Smooth muscle cell (in vitro differentiated cells): ENCODE measurements around the gene ASB6. TPM values are rescaled to one million over a fixed set of nuclear protein-coding genes. Genes with fewer than 3 reads are reported as not detected.

Experiments
- DNase-seq: peaks from one replicate; lab custom pipeline; 2025; ENCODE audit not compliant: unreplicated experiment; lab: John Stamatoyannopoulos, UW
- H2AFZ ChIP-seq: fragments of 200-600 bp; sonication (generic); 2 replicates; pipeline ENCODE4 v1.6.0; 2016; ENCODE audit warnings: antibody characterized with exemption, low read depth, mild to moderate bottlenecking
- H3F3A ChIP-seq: fragments of 200-600 bp; sonication (generic); 2 replicates; pipeline ENCODE4 v1.6.0; 2017; ENCODE audit warnings: antibody characterized with exemption, low read depth
- H3K27ac ChIP-seq: fragments of 200-600 bp; sonication (generic); 2 replicates; pipeline ENCODE4 v1.5.1; 2016; ENCODE audit warnings: low read depth, mild to moderate bottlenecking
- H3K27me3 ChIP-seq: fragments of 200-600 bp; sonication (generic); 2 replicates; pipeline ENCODE4 v1.6.1; 2016; ENCODE audit warnings: low read depth, mild to moderate bottlenecking
- H3K36me3 ChIP-seq: fragments of 200-600 bp; sonication (generic); 2 replicates; pipeline ENCODE4 v1.5.1; 2016; ENCODE audit warnings: low read depth
- H3K4me1 ChIP-seq: fragments of 200-600 bp; sonication (generic); 2 replicates; pipeline ENCODE4 v1.5.1; 2016; ENCODE audit warnings: low read depth
- H3K4me2 ChIP-seq: fragments of 200-600 bp; sonication (generic); 2 replicates; pipeline ENCODE4 v1.6.0; 2016; ENCODE audit warnings: mild to moderate bottlenecking
- H3K4me3 ChIP-seq: fragments of 200-600 bp; sonication (generic); 2 replicates; pipeline ENCODE4 v1.5.1; 2016; ENCODE audit warnings: mild to moderate bottlenecking
- H3K79me2 ChIP-seq: fragments of 200-600 bp; sonication (generic); 2 replicates; pipeline ENCODE4 v1.6.0; 2016; ENCODE audit warnings: low read depth, mild to moderate bottlenecking
- H3K9ac ChIP-seq: fragments of 200-600 bp; sonication (generic); 2 replicates; pipeline ENCODE4 v1.6.0; 2016; ENCODE audit warnings: low read depth
- H3K9me3 ChIP-seq: fragments of 200-600 bp; sonication (generic); replicated peaks from 2 replicates; pipeline ENCODE4 v1.5.1; 2016; ENCODE audit warnings: low read depth
- H4K20me1 ChIP-seq: fragments of 200-600 bp; sonication (generic); 2 replicates; pipeline ENCODE4 v1.6.0; 2016; ENCODE audit warnings: low read depth
- WGBS: methylation state at CpG from one replicate; pipeline ENCODE4 v1.1.7; 2016; ENCODE audit warnings: low lambda C conversion rate; 5-methylcytosine and 5-hydroxymethylcytosine counted together
- polyA plus RNA-seq: library from polyadenylated mRNA; unstranded; fragments of >200 nt; fragmentation: Nextera tagmentation; extraction: Ambion mirVana; gene quantifications from 2 replicates; pipeline ENCODE4 v1.2.1, GENCODE V29; 2016
- total RNA-seq: library from RNA; depleted of rRNA; stranded (reverse); fragments of >200 nt; gene quantifications from 2 replicates; pipeline ENCODE4 v1.2.3, GENCODE V29; 2014
- TF ChIP-seq, protein P1 (sequence below): fragments of 200-600 bp; sonication (generic); IDR thresholded peaks from 2 replicates; pipeline ENCODE4 v1.5.1; 2017; ENCODE audit warnings: borderline replicate concordance, mild to moderate bottlenecking, antibody characterized with exemption; ENCODE audit not compliant: insufficient read depth, poor library complexity, severe bottlenecking

The ASB6 gene
- total and polyA plus RNA-seq, 2 experiments from 2014 or later, result 13.8 to 26.0 TPM

DNA sequence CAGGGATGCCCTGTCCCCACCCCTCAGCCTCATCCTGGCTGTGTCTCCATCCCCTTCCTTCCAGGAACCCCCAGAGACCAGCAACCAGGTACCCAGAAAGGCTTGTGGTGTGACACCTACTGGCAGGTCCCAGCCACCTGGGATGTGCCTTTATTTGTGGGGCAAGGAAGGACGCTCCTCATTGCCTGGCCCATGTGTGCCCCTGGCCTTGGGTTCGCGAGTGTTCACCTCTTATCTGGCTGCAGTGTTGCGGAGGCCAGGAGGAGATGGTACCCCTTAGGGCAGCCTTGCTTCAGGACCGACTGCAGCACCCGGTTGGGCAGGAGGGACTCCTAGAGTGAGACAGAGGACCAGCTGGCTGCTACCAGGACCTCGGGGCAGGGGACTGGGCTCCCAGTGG lies 29.8 kb downstream of the ASB6 start:
- Histone ChIP-seq H3K4me1 (peaks cover 18% of the 10 kb centered on the region), H3K9me3 (no peaks in the 10 kb centered on the region), H3F3A (peaks cover 4% of the 10 kb centered on the region), H4K20me1 (no peaks in the 10 kb centered on the region), H2AFZ (no peak overlapping the region), H3K27me3 (no peaks in the 10 kb centered on the region), H3K36me3 (no peaks in the 10 kb centered on the region), H3K4me2 (no peak overlapping the region), H3K9ac (no peak overlapping the region), H3K79me2 (no peaks in the 10 kb centered on the region), H3K27ac (no peak overlapping the region), H3K4me3 (no peak overlapping the region)
- 96% methylated on average over 7 of the region's 7 CpGs for WGBS
- no peak for DNase-seq
- TF ChIP-seq, protein P1, sequence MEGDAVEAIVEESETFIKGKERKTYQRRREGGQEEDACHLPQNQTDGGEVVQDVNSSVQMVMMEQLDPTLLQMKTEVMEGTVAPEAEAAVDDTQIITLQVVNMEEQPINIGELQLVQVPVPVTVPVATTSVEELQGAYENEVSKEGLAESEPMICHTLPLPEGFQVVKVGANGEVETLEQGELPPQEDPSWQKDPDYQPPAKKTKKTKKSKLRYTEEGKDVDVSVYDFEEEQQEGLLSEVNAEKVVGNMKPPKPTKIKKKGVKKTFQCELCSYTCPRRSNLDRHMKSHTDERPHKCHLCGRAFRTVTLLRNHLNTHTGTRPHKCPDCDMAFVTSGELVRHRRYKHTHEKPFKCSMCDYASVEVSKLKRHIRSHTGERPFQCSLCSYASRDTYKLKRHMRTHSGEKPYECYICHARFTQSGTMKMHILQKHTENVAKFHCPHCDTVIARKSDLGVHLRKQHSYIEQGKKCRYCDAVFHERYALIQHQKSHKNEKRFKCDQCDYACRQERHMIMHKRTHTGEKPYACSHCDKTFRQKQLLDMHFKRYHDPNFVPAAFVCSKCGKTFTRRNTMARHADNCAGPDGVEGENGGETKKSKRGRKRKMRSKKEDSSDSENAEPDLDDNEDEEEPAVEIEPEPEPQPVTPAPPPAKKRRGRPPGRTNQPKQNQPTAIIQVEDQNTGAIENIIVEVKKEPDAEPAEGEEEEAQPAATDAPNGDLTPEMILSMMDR, result no peak

DNA sequence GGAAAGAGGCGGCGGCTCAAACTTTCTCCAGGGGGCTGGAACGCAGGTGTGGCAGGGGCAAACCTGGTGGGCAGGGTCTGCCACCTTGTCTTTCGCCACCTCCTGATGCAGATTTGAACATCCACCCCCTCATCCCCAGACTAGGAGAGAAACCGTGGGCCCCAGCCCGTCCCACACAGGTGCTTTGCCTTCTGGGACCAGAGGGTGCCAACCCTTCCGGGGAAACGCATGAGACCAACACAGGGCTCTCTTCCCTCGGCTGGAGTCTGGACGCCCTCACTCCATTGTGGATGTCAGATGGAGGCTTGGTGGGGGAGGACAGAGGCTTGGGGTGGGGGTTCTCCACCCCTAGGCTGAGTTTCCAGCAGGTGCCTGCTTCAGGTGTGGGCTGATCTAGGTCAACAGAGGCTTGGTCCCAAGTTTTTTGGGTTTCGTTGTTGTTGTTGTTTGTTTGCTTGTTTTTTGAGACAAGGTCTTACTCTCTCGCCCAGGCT lies 30.6 kb downstream of the ASB6 start:
- H3K36me3 ChIP-seq, result no peaks in the 10 kb centered on the region
- H2AFZ ChIP-seq, result peak overlapping the region; percentile 78
- no peaks in the 10 kb centered on the region for H3K9me3 ChIP-seq
- H4K20me1 ChIP-seq, result no peaks in the 10 kb centered on the region
- H3K4me3 ChIP-seq, result peak overlapping the region; percentile 84
- H3K4me1 ChIP-seq, result peaks cover 18% of the 10 kb centered on the region
- peaks cover 11% of the 10 kb centered on the region for H3F3A ChIP-seq
- H3K4me2 ChIP-seq, result peak overlapping the region; percentile 99
- WGBS, result 39% methylated on average over 12 of the region's 12 CpGs
- DNase-seq, result no peak
- H3K27me3 ChIP-seq, result no peaks in the 10 kb centered on the region
- TF ChIP-seq, protein P1, result no peak
- no peak overlapping the region for H3K9ac ChIP-seq
- no peak overlapping the region for H3K27ac ChIP-seq
- H3K79me2 ChIP-seq, result no peaks in the 10 kb centered on the region

DNA sequence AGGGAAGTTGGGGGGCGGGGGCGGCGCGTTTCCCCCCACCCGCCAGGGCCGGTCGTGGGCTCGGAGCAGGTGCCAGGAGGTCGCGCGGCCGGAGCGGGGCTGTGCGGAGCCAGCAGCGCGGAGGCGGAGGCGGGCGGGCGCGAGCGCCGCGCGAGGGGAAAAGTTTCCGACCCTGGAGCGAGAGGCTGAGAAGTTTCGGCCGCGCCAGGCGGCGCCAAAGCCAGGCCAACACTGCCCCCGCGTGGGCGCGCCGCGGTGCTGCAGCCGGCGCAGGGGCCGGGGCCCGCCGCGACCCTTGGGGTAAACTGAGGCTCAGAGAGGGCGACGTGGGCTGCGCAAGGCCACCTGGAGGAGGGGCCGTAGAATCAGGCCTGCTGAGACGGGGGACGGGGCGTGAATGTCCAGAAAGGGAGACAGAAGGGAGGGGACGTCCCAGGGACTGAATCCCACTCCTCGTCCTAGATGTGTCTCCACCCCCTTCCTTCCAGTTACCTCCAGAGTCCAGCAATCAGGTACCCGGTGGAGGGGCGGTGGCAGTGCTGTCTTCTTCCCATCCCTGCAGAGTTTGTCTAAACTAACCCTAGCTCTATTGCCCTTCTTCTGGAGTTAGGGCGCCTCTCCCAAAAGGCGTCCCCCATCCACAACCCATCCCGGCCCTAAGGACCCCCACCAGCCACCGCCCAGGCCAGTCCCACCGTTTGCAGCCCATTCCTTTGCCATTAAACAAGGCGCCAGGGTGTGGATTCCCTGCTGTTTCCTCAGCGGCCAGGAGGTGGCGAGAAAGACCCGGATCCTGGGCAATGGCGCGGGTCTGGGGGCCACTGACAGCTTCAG lies 31.3 kb downstream of the ASB6 start:
- H3K9me3 ChIP-seq, result no peaks in the 10 kb centered on the region
- H3K4me2 ChIP-seq, result peak overlapping the region; percentile 99
- H4K20me1 ChIP-seq, result no peaks in the 10 kb centered on the region
- TF ChIP-seq, protein P1, result peak; percentile 96
- H3K4me3 ChIP-seq, result peak overlapping the region; percentile 84
- peaks cover 15% of the 10 kb centered on the region for H3F3A ChIP-seq
- H3K79me2 ChIP-seq, result no peaks in the 10 kb centered on the region
- H3K9ac ChIP-seq, result peak overlapping the region; percentile 41
- peaks cover 18% of the 10 kb centered on the region for H3K4me1 ChIP-seq
- no peaks in the 10 kb centered on the region for H3K27me3 ChIP-seq
- H3K36me3 ChIP-seq, result no peaks in the 10 kb centered on the region
- peak overlapping the region; percentile 31 for H3K27ac ChIP-seq
- WGBS, result under 1% methylated on average over 39 of the region's 66 CpGs
- DNase-seq, result peak; percentile 34
- peak overlapping the region; percentile 78 for H2AFZ ChIP-seq

DNA sequence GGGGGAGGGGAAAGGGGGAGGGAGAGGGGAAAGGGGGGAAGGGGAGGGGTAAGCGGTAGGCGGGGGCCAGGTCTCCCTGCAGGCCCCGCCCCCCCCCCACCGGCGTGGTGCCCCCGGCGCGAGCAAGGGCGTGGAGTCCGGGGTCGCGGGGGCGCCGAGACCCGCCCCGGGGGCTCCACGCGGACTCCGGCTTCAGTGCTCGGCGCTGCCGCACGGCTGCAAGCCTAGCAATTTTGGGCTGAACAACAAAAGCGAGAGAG lies 31.8 kb downstream of the ASB6 start:
- H4K20me1 ChIP-seq, result no peaks in the 10 kb centered on the region

More for the DNA sequence above, 31.8 kb downstream of the ASB6 start:
- no peaks in the 10 kb centered on the region for H3K27me3 ChIP-seq
- TF ChIP-seq, protein P1, result no peak
- no peak for DNase-seq
- H3K9me3 ChIP-seq, result no peaks in the 10 kb centered on the region
- peaks cover 15% of the 10 kb centered on the region for H3F3A ChIP-seq
- H3K4me2 ChIP-seq, result peak overlapping the region; percentile 99
- H3K4me3 ChIP-seq, result peak overlapping the region; percentile 84
- no peak overlapping the region for H3K9ac ChIP-seq
- H3K36me3 ChIP-seq, result no peaks in the 10 kb centered on the region
- WGBS, result 1% methylated on average over 11 of the region's 24 CpGs
- no peaks in the 10 kb centered on the region for H3K79me2 ChIP-seq
- H3K27ac ChIP-seq, result peak overlapping the region; percentile 31
- peaks cover 18% of the 10 kb centered on the region for H3K4me1 ChIP-seq
- no peak overlapping the region for H2AFZ ChIP-seq
